ENCODE measurements around the gene RTN3.

RTN3 gene

GRCh38 chr11:63709336-63709884 lies 28.1 kb downstream of the RTN3 start:
- TF ChIP-seq POLR2AphosphoS5 (IDR thresholded peaks at IDR 0.05; ENCODE audit: low read depth, low read length) (no peak), TAF1 (IDR thresholded peaks at IDR 0.05; ENCODE audit: borderline replicate concordance, insufficient read depth, low read length) (no peak)

- TF ChIP-seq, protein P1, sequence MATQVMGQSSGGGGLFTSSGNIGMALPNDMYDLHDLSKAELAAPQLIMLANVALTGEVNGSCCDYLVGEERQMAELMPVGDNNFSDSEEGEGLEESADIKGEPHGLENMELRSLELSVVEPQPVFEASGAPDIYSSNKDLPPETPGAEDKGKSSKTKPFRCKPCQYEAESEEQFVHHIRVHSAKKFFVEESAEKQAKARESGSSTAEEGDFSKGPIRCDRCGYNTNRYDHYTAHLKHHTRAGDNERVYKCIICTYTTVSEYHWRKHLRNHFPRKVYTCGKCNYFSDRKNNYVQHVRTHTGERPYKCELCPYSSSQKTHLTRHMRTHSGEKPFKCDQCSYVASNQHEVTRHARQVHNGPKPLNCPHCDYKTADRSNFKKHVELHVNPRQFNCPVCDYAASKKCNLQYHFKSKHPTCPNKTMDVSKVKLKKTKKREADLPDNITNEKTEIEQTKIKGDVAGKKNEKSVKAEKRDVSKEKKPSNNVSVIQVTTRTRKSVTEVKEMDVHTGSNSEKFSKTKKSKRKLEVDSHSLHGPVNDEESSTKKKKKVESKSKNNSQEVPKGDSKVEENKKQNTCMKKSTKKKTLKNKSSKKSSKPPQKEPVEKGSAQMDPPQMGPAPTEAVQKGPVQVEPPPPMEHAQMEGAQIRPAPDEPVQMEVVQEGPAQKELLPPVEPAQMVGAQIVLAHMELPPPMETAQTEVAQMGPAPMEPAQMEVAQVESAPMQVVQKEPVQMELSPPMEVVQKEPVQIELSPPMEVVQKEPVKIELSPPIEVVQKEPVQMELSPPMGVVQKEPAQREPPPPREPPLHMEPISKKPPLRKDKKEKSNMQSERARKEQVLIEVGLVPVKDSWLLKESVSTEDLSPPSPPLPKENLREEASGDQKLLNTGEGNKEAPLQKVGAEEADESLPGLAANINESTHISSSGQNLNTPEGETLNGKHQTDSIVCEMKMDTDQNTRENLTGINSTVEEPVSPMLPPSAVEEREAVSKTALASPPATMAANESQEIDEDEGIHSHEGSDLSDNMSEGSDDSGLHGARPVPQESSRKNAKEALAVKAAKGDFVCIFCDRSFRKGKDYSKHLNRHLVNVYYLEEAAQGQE (IDR thresholded peaks at IDR 0.05; ENCODE audit: insufficient read depth in 1 of 2, low read depth in 2 of 2, low read length in 2 of 2): no peak
- TF ChIP-seq POLR2AphosphoS5 (IDR thresholded peaks at IDR 0.05; ENCODE audit: low read depth, low read length) (no peak), TAF1 (IDR thresholded peaks at IDR 0.05; ENCODE audit: borderline replicate concordance, insufficient read depth, low read length) (no peak), SIN3A (IDR thresholded peaks at IDR 0.05; ENCODE audit: borderline replicate concordance, insufficient read depth, low read length) (no peak), FOXP2 (optimal IDR thresholded peaks at IDR 0.05; ENCODE audit: borderline replicate concordance, extremely low read depth, extremely low read length, insufficient read depth) (no peak)
These were observed 29.3 kb downstream of the RTN3 start for GRCh38 chr11:63710476-63711217.

DNA sequence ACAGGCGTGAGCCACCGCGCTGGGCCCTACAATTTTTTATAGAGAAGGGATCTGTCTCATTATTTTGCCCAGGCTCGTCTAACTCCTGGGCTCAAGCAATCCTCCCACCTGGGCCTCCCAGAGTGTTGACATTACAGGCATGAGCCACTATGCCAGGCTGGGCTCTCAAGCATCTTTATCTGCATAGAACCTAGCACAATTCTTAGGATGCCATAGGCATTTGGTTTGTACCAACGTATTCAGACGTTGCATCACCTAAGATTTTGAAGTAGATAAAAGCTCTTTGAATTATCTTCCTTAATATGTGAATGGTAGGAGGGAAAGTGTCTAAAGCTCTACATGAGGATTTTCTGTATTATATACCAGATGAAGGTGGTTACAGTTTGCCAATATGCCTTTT lies 30.5 kb downstream of the RTN3 start:
- TF ChIP-seq TAF1 (IDR thresholded peaks at IDR 0.05; ENCODE audit: borderline replicate concordance, insufficient read depth, low read length) (no peak), SIN3A (IDR thresholded peaks at IDR 0.05; ENCODE audit: borderline replicate concordance, insufficient read depth, low read length) (no peak), FOXP2 (optimal IDR thresholded peaks at IDR 0.05; ENCODE audit: borderline replicate concordance, extremely low read depth, extremely low read length, insufficient read depth) (no peak), POLR2AphosphoS5 (IDR thresholded peaks at IDR 0.05; ENCODE audit: low read depth, low read length) (no peak)
- TF ChIP-seq, protein P1 (IDR thresholded peaks at IDR 0.05; ENCODE audit: insufficient read depth in 1 of 2, low read depth in 2 of 2, low read length in 2 of 2): no peak

- TF ChIP-seq TAF1 (IDR thresholded peaks at IDR 0.05; ENCODE audit: borderline replicate concordance, insufficient read depth, low read length) (no peak), FOXP2 (optimal IDR thresholded peaks at IDR 0.05; ENCODE audit: borderline replicate concordance, extremely low read depth, extremely low read length, insufficient read depth) (no peak), POLR2AphosphoS5 (IDR thresholded peaks at IDR 0.05; ENCODE audit: low read depth, low read length) (no peak), SIN3A (IDR thresholded peaks at IDR 0.05; ENCODE audit: borderline replicate concordance, insufficient read depth, low read length) (no peak)
- TF ChIP-seq, protein P1 (IDR thresholded peaks at IDR 0.05; ENCODE audit: insufficient read depth in 1 of 2, low read depth in 2 of 2, low read length in 2 of 2): no peak
These were observed 32.5 kb downstream of the RTN3 start for GRCh38 chr11:63713766-63714165.

- no peak for TF ChIP-seq FOXP2 (optimal IDR thresholded peaks at IDR 0.05; ENCODE audit: borderline replicate concordance, extremely low read depth, extremely low read length, insufficient read depth)
- TF ChIP-seq TAF1 (IDR thresholded peaks at IDR 0.05; ENCODE audit: borderline replicate concordance, insufficient read depth, low read length): no peak
- TF ChIP-seq, protein P1 (IDR thresholded peaks at IDR 0.05; ENCODE audit: insufficient read depth in 1 of 2, low read depth in 2 of 2, low read length in 2 of 2): no peak
- TF ChIP-seq SIN3A (IDR thresholded peaks at IDR 0.05; ENCODE audit: borderline replicate concordance, insufficient read depth, low read length): no peak
- no peak for TF ChIP-seq POLR2AphosphoS5 (IDR thresholded peaks at IDR 0.05; ENCODE audit: low read depth, low read length)
These were observed 34.7 kb downstream of the RTN3 start for GRCh38 chr11:63716046-63716445.
